Measurements from ENCODE around the gene C18orf63. TPM values are rescaled to one million over a fixed set of nuclear protein-coding genes. Genes with fewer than 3 reads are reported as not detected.

Gene C18orf63
- total RNA-seq, 4 donors from 2014 or later: not detected

DNA sequence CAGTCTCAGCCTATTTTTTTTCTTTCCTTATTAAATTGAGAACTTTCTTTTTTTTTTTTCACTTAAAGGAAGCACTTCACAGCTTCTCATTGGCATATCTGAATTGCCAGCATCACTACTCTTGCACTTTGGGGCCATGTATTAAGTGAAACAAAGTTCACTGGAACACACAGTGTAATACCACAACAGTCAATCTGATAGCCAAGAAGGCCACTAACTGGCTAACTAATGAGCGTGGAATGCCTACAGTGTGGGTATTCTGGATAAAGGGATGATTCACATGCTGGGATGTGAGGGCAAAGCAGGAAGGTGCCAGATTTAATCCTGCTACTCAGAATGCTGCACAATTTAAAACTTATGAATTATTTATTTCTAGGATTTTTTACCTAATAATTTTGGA is 11.7 kb upstream of the C18orf63 start:
- no peak for DNase-seq
- intact Hi-C loops (cut with DNase I; ENCODE audit: low total_unique reads): no loop called here
- H3K36me3 ChIP-seq: no peaks in the 10 kb centered on the region
- no peaks in the 10 kb centered on the region for H3K4me1 ChIP-seq
- H3K9me3 ChIP-seq: no peaks in the 10 kb centered on the region
- H3K27ac ChIP-seq: no peak overlapping the region
- H3K4me3 ChIP-seq: no peak overlapping the region
- in situ Hi-C loops (cut with MboI; ENCODE audit: low pct_ligation_motif_present in 1 of 4, low pct_unique_long_range_greater_than_20kb in 1 of 4, low sequenced_read_pairs in 3 of 4): no loop called here
- 75 to 83% methylated on average over 1 of the region's 1 CpG for WGBS, 2 donors (ENCODE audit: low coverage in 1 of 2)
- TF ChIP-seq POLR2AphosphoS5 (IDR thresholded peaks at IDR 0.05) (no peak), POLR2A (IDR thresholded peaks at IDR 0.05) (no peak), EP300 (IDR thresholded peaks at IDR 0.05; ENCODE audit: low read depth) (no peak)
- TF ChIP-seq, protein P1, sequence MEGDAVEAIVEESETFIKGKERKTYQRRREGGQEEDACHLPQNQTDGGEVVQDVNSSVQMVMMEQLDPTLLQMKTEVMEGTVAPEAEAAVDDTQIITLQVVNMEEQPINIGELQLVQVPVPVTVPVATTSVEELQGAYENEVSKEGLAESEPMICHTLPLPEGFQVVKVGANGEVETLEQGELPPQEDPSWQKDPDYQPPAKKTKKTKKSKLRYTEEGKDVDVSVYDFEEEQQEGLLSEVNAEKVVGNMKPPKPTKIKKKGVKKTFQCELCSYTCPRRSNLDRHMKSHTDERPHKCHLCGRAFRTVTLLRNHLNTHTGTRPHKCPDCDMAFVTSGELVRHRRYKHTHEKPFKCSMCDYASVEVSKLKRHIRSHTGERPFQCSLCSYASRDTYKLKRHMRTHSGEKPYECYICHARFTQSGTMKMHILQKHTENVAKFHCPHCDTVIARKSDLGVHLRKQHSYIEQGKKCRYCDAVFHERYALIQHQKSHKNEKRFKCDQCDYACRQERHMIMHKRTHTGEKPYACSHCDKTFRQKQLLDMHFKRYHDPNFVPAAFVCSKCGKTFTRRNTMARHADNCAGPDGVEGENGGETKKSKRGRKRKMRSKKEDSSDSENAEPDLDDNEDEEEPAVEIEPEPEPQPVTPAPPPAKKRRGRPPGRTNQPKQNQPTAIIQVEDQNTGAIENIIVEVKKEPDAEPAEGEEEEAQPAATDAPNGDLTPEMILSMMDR (IDR thresholded peaks at IDR 0.05): no peak
- no peaks in the 10 kb centered on the region for H3K27me3 ChIP-seq

DNA sequence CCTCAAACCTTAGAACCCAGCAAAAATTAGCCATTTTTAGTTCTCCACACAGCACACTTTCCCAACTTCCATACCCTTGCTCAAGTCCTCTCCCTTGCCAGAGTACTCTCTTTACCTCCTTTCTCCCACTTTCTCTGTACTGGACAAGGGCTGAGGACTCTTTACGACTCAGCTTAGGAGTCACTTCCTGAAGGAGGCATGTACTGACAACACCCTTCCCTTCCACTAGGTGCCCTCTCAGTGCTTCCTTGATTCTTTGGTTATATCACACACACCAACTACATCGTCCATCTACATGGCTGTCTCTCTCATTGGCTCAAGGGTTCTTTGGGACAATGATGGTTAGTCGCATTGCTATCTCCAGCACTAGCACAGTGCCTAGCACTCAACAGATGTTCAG is 5.2 kb upstream of the C18orf63 start:
- no peak for DNase-seq
- 17 to 43% methylated on average over 1 to 3 of the region's 3 CpGs for WGBS, 2 donors (ENCODE audit: low coverage in 1 of 2)

DNA sequence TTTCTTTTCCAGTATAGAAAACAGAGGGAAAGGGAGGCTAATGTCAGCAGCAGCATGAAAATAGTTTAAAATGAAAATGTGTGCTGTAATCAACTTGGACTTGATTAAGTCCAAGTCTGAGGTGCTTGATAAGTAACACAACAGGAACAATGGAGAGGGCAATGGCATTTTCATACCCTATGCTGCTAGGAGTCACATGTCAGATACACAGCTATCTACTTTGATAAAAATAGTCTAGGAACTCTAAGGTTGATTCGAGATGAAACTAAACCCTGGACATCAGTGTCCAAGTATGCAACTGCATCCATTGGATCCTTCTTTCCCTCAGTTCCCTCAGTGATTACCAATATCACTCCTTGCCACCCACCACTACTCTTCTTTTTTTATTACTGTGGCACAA is 4.6 kb upstream of the C18orf63 start:
- intact Hi-C loops (cut with DNase I; ENCODE audit: low total_unique reads): no loop called here

More for the DNA sequence above, 5.2 kb upstream of the C18orf63 start:
- in situ Hi-C loops (cut with MboI; ENCODE audit: low pct_ligation_motif_present in 1 of 4, low pct_unique_long_range_greater_than_20kb in 1 of 4, low sequenced_read_pairs in 3 of 4): no loop called here
- H3K36me3 ChIP-seq: no peaks in the 10 kb centered on the region
- intact Hi-C loops (cut with DNase I; ENCODE audit: low total_unique reads): no loop called here
- H3K27me3 ChIP-seq: no peaks in the 10 kb centered on the region
- no peaks in the 10 kb centered on the region for H3K4me1 ChIP-seq
- no peak overlapping the region for H3K27ac ChIP-seq
- H3K9me3 ChIP-seq: no peaks in the 10 kb centered on the region
- TF ChIP-seq POLR2A (IDR thresholded peaks at IDR 0.05): no peak
- no peak for TF ChIP-seq POLR2AphosphoS5 (IDR thresholded peaks at IDR 0.05)
- TF ChIP-seq, protein P1 (IDR thresholded peaks at IDR 0.05): peak; percentile 16 to 67 (median 47)
- no peak for TF ChIP-seq EP300 (IDR thresholded peaks at IDR 0.05; ENCODE audit: low read depth)
- H3K4me3 ChIP-seq: no peak overlapping the region

DNA sequence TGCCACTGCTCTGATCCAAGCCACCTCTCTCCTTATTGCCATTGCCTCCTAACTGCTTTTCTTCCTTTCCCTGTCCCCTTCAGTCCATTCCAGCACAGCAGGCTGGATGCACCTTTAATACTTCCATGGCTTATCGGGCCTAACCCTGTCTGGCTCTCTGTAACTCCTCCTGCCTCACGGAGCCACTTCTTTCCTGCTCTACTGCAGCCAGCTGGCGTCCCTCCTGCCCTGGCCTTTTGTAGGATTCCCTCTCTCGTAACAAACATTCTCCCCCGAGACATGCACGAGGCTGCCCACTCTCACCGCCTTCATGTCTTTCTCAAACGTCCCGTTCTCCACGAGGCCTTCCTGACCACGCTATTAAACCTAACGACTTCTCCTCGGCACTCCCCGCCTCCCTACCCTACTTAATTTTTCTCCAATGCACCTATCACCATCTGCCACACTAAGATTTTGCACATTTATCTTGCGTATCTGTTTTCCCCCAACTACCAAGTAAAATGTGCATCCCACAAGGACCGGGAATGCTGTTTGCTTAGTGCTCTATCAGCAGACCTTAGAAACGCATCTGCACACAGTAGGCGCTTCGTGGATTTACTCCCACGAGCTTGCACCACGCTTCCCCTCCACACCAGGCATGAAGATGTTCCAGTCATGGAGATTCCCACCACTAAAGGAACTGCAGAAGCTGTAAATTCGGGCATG is 728 bp upstream of the C18orf63 start:
- WGBS, 2 donors (ENCODE audit: low coverage in 1 of 2): 83 to 90% methylated on average over 14 to 22 of the region's 22 CpGs
- in situ Hi-C loops (cut with MboI; ENCODE audit: low pct_ligation_motif_present in 1 of 4, low pct_unique_long_range_greater_than_20kb in 1 of 4, low sequenced_read_pairs in 3 of 4) (no loop called here), intact Hi-C loops (cut with DNase I; ENCODE audit: low total_unique reads) (no loop called here)
- DNase-seq: no peak
- H3K27ac ChIP-seq: no peak overlapping the region
- no peaks in the 10 kb centered on the region for H3K36me3 ChIP-seq
- H3K9me3 ChIP-seq: no peaks in the 10 kb centered on the region
- H3K27me3 ChIP-seq: no peaks in the 10 kb centered on the region
- H3K4me1 ChIP-seq: no peaks in the 10 kb centered on the region
- no peak overlapping the region for H3K4me3 ChIP-seq
- TF ChIP-seq POLR2AphosphoS5 (IDR thresholded peaks at IDR 0.05) (no peak), EP300 (IDR thresholded peaks at IDR 0.05; ENCODE audit: low read depth) (no peak), POLR2A (IDR thresholded peaks at IDR 0.05) (no peak)
- TF ChIP-seq, protein P1 (IDR thresholded peaks at IDR 0.05): no peak

More for the DNA sequence above, 4.6 kb upstream of the C18orf63 start:
- Histone ChIP-seq H3K4me3 (no peak overlapping the region), H3K4me1 (no peaks in the 10 kb centered on the region), H3K9me3 (no peaks in the 10 kb centered on the region), H3K36me3 (no peaks in the 10 kb centered on the region), H3K27ac (no peak overlapping the region), H3K27me3 (no peaks in the 10 kb centered on the region)
- 83 to 100% methylated on average over 1 of the region's 1 CpG for WGBS, 2 donors (ENCODE audit: low coverage in 1 of 2)
- no peak for TF ChIP-seq POLR2A (IDR thresholded peaks at IDR 0.05)
- TF ChIP-seq EP300 (IDR thresholded peaks at IDR 0.05; ENCODE audit: low read depth): no peak
- no peak for DNase-seq
- in situ Hi-C loops (cut with MboI; ENCODE audit: low pct_ligation_motif_present in 1 of 4, low pct_unique_long_range_greater_than_20kb in 1 of 4, low sequenced_read_pairs in 3 of 4): no loop called here

Measured in transverse colon (tissue), 4 donors.